ENCODE data around the gene DNAJC16. TPM values are rescaled to one million over a fixed set of nuclear protein-coding genes. Genes with fewer than 3 reads are reported as not detected.
"Not testable (repeated sequence)": the region's sequence is repeated elsewhere in the genome, so short reads cannot be mapped to it uniquely, and the experiment has no call there.

Gene DNAJC16
- total and polyA plus RNA-seq, 8 donors, result 15.9 to 26.3 (median 19.8) TPM

DNA sequence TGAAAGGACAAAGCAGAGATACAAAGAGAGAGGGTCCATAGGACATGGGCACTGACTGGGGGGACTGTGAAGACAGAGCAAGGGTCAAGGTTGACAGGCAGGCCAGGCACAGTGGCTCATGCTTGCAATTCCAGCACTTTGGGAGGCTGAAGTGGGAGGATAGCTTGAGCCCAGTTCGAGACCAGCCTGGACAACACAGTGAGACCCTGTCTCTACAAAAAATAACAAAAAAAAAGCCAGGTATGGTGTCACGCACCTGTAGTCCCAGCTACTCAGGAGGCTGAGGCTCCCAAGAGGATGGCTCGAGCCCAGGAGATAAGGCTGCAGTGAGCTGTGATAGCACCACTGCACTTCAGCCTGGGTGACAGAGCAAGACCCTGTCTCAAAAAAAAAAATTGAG is 7.0 kb upstream of the DNAJC16 start:
- H3K36me3 ChIP-seq, result peaks cover 0 to 13% of the 10 kb centered on the region in 2 donors
- TF ChIP-seq, protein P1, sequence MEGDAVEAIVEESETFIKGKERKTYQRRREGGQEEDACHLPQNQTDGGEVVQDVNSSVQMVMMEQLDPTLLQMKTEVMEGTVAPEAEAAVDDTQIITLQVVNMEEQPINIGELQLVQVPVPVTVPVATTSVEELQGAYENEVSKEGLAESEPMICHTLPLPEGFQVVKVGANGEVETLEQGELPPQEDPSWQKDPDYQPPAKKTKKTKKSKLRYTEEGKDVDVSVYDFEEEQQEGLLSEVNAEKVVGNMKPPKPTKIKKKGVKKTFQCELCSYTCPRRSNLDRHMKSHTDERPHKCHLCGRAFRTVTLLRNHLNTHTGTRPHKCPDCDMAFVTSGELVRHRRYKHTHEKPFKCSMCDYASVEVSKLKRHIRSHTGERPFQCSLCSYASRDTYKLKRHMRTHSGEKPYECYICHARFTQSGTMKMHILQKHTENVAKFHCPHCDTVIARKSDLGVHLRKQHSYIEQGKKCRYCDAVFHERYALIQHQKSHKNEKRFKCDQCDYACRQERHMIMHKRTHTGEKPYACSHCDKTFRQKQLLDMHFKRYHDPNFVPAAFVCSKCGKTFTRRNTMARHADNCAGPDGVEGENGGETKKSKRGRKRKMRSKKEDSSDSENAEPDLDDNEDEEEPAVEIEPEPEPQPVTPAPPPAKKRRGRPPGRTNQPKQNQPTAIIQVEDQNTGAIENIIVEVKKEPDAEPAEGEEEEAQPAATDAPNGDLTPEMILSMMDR (IDR thresholded peaks at IDR 0.05), result no peak
- H3K4me1 ChIP-seq, result peaks cover 6 to 27% of the 10 kb centered on the region in 2 donors
- ATAC-seq (no peak), DNase-seq (no peak)
- intact Hi-C loops (cut with DNase I), result no loop called here
- H3K27ac ChIP-seq, result no peak overlapping the region
- no peak overlapping the region for H3K4me3 ChIP-seq
- H3K27me3 ChIP-seq, result no peaks in the 10 kb centered on the region
- H3K9me3 ChIP-seq, result no peaks in the 10 kb centered on the region

- H3K4me1 ChIP-seq, result peaks cover 6 to 24% of the 10 kb centered on the region in 2 donors
- H3K9me3 ChIP-seq; H3K4me3 ChIP-seq; ATAC-seq; H3K27me3 ChIP-seq; DNase-seq; H3K27ac ChIP-seq; intact Hi-C loops (cut with DNase I): not testable (repeated sequence)
- H3K36me3 ChIP-seq, result peaks cover 0 to 11% of the 10 kb centered on the region in 2 donors
Measured at GRCh38 chr1:15521206-15521906, 5.3 kb upstream of the DNAJC16 start.

DNA sequence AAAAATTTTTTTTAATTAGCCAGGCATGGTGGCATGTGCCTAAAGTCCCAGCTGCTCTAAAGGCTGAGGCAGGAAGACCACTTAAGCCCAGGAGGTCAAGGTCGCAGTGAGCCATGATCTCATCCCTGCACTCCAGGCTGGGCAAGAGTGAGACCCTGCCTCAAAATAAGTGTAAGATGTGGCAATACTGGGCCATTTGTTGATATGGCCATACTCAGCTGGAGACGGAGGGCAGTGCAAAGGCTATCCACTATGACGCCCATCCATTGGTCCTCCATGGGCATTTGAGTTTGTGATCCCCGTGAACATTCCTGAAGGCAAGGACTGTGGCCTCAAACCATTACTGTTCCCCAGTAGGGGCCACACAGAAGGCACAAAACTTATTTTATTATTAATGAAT is 4.1 kb upstream of the DNAJC16 start:
- H3K27ac ChIP-seq, result no peak overlapping the region
- H3K27me3 ChIP-seq, result no peaks in the 10 kb centered on the region
- TF ChIP-seq, protein P1 (IDR thresholded peaks at IDR 0.05), result no peak
- H3K4me1 ChIP-seq, result peaks cover 9 to 30% of the 10 kb centered on the region in 2 donors
- no peaks in the 10 kb centered on the region for H3K9me3 ChIP-seq
- H3K36me3 ChIP-seq, result no peaks in the 10 kb centered on the region
- H3K4me3 ChIP-seq, result no peak overlapping the region
- ATAC-seq (no peak), DNase-seq (no peak)
- intact Hi-C loops (cut with DNase I), result no loop called here

DNA sequence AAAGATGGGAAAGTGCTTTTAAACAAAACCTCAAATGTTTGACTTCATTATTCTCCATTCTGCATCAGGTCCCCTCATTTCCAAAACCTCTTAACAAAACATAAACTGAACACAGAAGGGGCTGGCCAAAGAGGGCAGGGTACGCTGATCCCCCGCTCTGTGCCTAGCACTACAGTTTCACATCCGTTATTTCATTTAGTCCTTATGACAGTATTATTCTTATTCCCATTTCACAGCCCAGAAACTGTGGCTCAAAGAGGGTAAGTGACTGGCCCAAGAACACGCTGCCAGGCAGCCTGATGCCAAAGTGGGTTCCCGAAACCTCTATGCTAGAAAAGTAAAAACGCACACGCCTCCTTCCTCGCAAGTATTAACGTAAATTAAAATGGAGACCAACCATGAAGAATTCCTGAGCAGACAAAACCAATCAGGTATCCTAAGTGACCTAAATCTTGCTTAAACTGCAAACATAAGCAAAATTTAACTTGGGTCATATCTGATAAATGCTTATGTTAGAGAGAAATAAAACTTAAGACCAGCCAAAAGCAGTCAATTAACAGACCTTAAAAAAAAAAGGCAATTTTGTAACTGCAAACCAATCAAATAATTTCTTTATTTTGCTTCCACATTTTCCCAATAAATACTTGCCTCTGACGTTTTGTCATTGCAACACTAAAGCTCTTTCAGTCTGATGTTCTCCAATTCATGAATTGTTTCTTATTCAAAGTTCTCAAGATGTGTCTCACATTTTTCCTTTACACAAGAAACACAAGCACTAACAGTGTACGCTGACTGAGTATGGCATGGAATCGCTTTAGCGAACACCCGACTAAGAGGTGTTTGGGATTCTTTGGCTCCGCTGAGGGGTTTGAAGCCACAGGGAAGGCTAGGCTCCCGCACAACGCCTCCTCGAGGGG is 3.3 kb upstream of the DNAJC16 start:
- H3K27me3 ChIP-seq, result no peaks in the 10 kb centered on the region
- ATAC-seq (no peak), DNase-seq (peak in 1 of 4 donors; percentile 42)
- intact Hi-C loops (cut with DNase I), result no loop called here
- peak overlapping the region; percentile 91 to 92 for H3K27ac ChIP-seq
- H3K36me3 ChIP-seq, result no peaks in the 10 kb centered on the region
- no peaks in the 10 kb centered on the region for H3K9me3 ChIP-seq
- TF ChIP-seq, protein P1 (IDR thresholded peaks at IDR 0.05), result no peak
- peaks cover 11 to 38% of the 10 kb centered on the region in 2 donors for H3K4me1 ChIP-seq
- peak overlapping the region; percentile 63 to 69 for H3K4me3 ChIP-seq

GRCh38 chr1:15524021-15524282 is 2.7 kb upstream of the DNAJC16 start, which contains the start of gene CASP9:
CASP9 (minus strand) TSS chr1:15524215; CDS start chr1:15524200, 15 bp downstream.
- ATAC-seq (no peak), DNase-seq (no peak)
- peak within 1 kb of the TSS; percentile 91 to 93 for H3K27ac ChIP-seq
- peaks cover 11 to 40% of the 10 kb centered on the region in 2 donors for H3K4me1 ChIP-seq
- H3K9me3 ChIP-seq, result no peaks in the 10 kb centered on the region
- TF ChIP-seq, protein P1 (IDR thresholded peaks at IDR 0.05), result peak in 1 of 2 donors; percentile 13
- H3K4me3 ChIP-seq, result peak within 1 kb of the TSS; percentile 63 to 69
- no peaks in the 10 kb centered on the region for H3K27me3 ChIP-seq
- H3K36me3 ChIP-seq, result no peaks in the 10 kb centered on the region
- intact Hi-C loops (cut with DNase I), result no loop called here

All from left lung (tissue), 10 donors.